Parathyroid adenoma (tissue), 2 donors: ENCODE measurements around the gene SRC.
A peak's percentile ranks its signal among the peaks of the same experiment; 100 is the strongest.

Experiments used
- H2AFZ ChIP-seq: fragments of 300-600 bp; sonication (generic); one replicate; pipeline ENCODE4 v1.7.0; 2017; ENCODE audit warnings: antibody characterized with exemption, mild to moderate bottlenecking
- H3K27ac ChIP-seq: fragments of 300-600 bp; sonication (generic); one replicate; pipeline ENCODE4 v1.7.0; 2017
- H3K27me3 ChIP-seq: fragments of 300-600 bp; sonication (generic); one replicate; pipeline ENCODE4 v1.7.0; 2017; ENCODE audit warnings: low read length; ENCODE audit not compliant: control insufficient read depth, insufficient read depth
- H3K36me3 ChIP-seq: fragments of 300-600 bp; sonication (generic); one replicate; pipeline ENCODE4 v1.7.0; 2017; ENCODE audit warnings: low read length; ENCODE audit not compliant: control insufficient read depth, insufficient read depth
- H3K4me1 ChIP-seq: fragments of 300-600 bp; sonication (generic); one replicate; pipeline ENCODE4 v1.7.0; 2017; ENCODE audit warnings: control low read depth
- H3K4me2 ChIP-seq: fragments of 300-600 bp; sonication (generic); one replicate; pipeline ENCODE4 v1.7.0; 2017; ENCODE audit warnings: low read length
- H3K4me3 ChIP-seq: fragments of 300-600 bp; sonication (generic); one replicate; pipeline ENCODE4 v1.7.0; 2017; ENCODE audit warnings: low read depth, low read length
- H3K79me2 ChIP-seq: fragments of 300-600 bp; sonication (generic); one replicate; pipeline ENCODE4 v1.7.0; 2017; ENCODE audit warnings: control low read depth
- H3K9ac ChIP-seq: fragments of 300-600 bp; sonication (generic); one replicate; pipeline ENCODE4 v1.7.0; 2017; ENCODE audit warnings: mild to moderate bottlenecking
- H3K9me3 ChIP-seq: fragments of 300-600 bp; sonication (generic); one replicate; pipeline ENCODE4 v1.7.0; 2017; ENCODE audit warnings: low read length; ENCODE audit not compliant: control insufficient read depth
- TF ChIP-seq, protein P1 (sequence below): fragments of 300-600 bp; sonication (generic); IDR thresholded peaks from one replicate; pipeline ENCODE4 v1.7.0; 2017; ENCODE audit warnings: antibody characterized with exemption, mild to moderate bottlenecking
- donor health status: primary hyperparathyroidism.

The SRC gene

GRCh38 chr20:37316116-37316774 lies 29.7 kb upstream of the SRC start:
- H3K27me3 ChIP-seq: no peaks in the 10 kb centered on the region
- peaks cover 12% of the 10 kb centered on the region for H3K79me2 ChIP-seq
- no peak overlapping the region for H3K9ac ChIP-seq
- H3K36me3 ChIP-seq: no peaks in the 10 kb centered on the region
- peak overlapping the region; percentile 69 for H3K27ac ChIP-seq
- no peaks in the 10 kb centered on the region for H3K9me3 ChIP-seq
- H3K4me2 ChIP-seq: no peak overlapping the region
- H3K4me1 ChIP-seq: peaks cover 21% of the 10 kb centered on the region
- no peak overlapping the region for H2AFZ ChIP-seq
- no peak overlapping the region for H3K4me3 ChIP-seq
- TF ChIP-seq, protein P1, sequence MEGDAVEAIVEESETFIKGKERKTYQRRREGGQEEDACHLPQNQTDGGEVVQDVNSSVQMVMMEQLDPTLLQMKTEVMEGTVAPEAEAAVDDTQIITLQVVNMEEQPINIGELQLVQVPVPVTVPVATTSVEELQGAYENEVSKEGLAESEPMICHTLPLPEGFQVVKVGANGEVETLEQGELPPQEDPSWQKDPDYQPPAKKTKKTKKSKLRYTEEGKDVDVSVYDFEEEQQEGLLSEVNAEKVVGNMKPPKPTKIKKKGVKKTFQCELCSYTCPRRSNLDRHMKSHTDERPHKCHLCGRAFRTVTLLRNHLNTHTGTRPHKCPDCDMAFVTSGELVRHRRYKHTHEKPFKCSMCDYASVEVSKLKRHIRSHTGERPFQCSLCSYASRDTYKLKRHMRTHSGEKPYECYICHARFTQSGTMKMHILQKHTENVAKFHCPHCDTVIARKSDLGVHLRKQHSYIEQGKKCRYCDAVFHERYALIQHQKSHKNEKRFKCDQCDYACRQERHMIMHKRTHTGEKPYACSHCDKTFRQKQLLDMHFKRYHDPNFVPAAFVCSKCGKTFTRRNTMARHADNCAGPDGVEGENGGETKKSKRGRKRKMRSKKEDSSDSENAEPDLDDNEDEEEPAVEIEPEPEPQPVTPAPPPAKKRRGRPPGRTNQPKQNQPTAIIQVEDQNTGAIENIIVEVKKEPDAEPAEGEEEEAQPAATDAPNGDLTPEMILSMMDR: no peak

- Histone ChIP-seq H3K4me3 (no peak overlapping the region), H3K27me3 (no peaks in the 10 kb centered on the region), H2AFZ (no peak overlapping the region), H3K36me3 (no peaks in the 10 kb centered on the region), H3K9me3 (no peaks in the 10 kb centered on the region), H3K79me2 (peaks cover 9% of the 10 kb centered on the region), H3K9ac (no peak overlapping the region), H3K4me2 (no peak overlapping the region), H3K4me1 (peaks cover 21% of the 10 kb centered on the region), H3K27ac (no peak overlapping the region)
- TF ChIP-seq, protein P1: no peak
Measured at GRCh38 chr20:37316775-37317170, 29.2 kb upstream of the SRC start.

- no peaks in the 10 kb centered on the region for H3K9me3 ChIP-seq
- H3K27me3 ChIP-seq: no peaks in the 10 kb centered on the region
- H3K79me2 ChIP-seq: peaks cover 8% of the 10 kb centered on the region
- H3K36me3 ChIP-seq: no peaks in the 10 kb centered on the region
- H3K27ac ChIP-seq: no peak overlapping the region
- no peak overlapping the region for H3K4me3 ChIP-seq
- peaks cover 21% of the 10 kb centered on the region for H3K4me1 ChIP-seq
- TF ChIP-seq, protein P1: no peak
- H3K4me2 ChIP-seq: no peak overlapping the region
- no peak overlapping the region for H2AFZ ChIP-seq
- H3K9ac ChIP-seq: no peak overlapping the region
Measured at GRCh38 chr20:37317316-37317715, 28.6 kb upstream of the SRC start.

DNA sequence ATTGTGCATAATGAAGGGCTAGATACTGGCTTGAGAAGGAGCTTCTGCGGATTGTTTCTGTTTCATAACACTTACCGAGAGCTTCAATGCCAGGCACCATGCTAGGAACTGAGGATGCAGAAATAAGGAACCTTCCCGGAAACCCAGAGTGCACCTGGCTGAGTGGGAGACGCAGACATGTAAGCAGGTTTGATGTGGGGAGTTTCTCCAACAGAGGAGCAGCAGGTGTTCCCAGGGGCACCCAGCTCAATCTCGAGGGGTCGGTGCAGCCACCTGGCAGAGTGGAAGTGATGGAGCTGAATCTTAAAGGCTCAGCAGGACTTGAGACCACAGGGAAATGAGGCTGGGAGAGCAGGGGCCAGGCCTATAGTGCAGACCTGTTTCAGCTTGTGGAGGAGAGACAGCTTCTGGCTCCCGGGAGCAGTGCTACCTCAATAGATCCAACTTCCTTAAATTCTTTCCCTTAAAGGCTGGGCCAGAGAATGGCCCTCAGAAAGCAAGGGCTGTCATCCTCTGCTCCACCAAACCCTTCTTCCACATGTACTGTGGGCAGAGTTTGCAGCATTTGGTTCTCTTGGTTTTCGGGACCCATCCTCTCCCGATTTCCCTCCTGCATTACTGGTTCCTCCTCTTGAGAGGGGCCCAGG lies 27.8 kb upstream of the SRC start:
- TF ChIP-seq, protein P1: no peak
- H3K36me3 ChIP-seq: no peaks in the 10 kb centered on the region
- H3K27ac ChIP-seq: no peak overlapping the region
- H2AFZ ChIP-seq: no peak overlapping the region
- no peak overlapping the region for H3K9ac ChIP-seq
- peaks cover 2% of the 10 kb centered on the region for H3K79me2 ChIP-seq
- no peak overlapping the region for H3K4me3 ChIP-seq
- no peak overlapping the region for H3K4me2 ChIP-seq
- peaks cover 21% of the 10 kb centered on the region for H3K4me1 ChIP-seq
- H3K9me3 ChIP-seq: no peaks in the 10 kb centered on the region
- H3K27me3 ChIP-seq: no peaks in the 10 kb centered on the region
